Suppressor macrophage (primary cell): ENCODE measurements around the gene DNALI1.
"Not testable (repeated sequence)": the region's sequence is repeated elsewhere in the genome, so short reads cannot be mapped to it uniquely, and the experiment has no call there.

ENCODE experiments used
- DNase-seq, 4 experiments: peaks; one replicate each; pipeline ENCODE4 v3.0.0-alpha.2; 2020 to 2022
- total RNA-seq, 17 experiments: gene quantifications; one replicate each; lab custom pipeline; 2026; ENCODE audit warnings: mixed read lengths in 6 of 17, inconsistent platforms in 3 of 17; lab: John Stamatoyannopoulos, UW

DNALI1 gene
- 0 to 1.5 (median 0.05) reads per million in 17 experiments for total RNA-seq

DNA sequence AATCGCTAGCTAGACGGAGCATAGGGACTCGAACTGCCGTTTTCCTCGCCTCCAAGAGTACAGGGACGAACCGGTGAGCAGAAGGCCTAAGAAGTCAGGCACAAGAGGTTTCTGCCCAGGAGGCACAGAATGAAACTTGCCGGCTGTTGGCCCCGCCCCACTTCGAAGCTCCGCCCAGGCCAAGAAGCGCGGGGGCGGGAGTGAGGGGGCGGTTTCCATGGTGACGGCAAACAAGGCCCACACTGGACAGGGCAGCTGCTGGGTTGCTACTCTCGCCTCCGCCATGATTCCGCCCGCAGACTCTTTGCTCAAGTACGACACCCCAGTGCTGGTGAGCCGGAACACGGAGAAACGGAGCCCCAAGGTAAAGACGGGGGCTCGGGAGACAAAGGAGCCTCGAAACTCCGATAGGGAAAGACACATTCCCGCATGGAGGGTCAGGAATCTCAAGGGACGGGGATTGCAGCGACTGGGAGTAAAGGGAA, at the start of gene DNALI1:
Gene DNALI1, plus strand, starts transcription at position 229 of the 485 bp plus-strand sequence. Its CDS starts 55 bp downstream, at position 284.
- DNase-seq = peak; percentile 33 to 72 (median 54)

DNA sequence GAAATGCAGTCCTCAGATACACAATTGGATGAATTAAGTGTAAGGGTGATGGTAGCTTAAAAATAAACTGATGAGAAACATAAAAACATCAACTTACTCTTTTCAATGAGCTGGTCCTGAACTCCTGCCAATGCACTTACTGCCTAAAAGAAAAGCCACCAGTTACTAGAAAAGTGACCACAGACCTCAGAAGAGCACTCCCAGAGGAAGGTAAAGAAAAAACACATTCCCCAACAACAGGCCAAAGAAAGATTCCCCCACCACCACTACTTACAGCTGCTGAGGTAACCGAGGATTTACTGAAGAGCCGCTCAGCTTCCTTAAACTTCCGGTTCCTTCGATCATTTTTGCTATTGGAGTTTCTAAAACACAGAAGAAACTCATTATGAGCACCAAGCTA, 47.6 kb upstream of the DNALI1 start:
- no peak for DNase-seq

DNA sequence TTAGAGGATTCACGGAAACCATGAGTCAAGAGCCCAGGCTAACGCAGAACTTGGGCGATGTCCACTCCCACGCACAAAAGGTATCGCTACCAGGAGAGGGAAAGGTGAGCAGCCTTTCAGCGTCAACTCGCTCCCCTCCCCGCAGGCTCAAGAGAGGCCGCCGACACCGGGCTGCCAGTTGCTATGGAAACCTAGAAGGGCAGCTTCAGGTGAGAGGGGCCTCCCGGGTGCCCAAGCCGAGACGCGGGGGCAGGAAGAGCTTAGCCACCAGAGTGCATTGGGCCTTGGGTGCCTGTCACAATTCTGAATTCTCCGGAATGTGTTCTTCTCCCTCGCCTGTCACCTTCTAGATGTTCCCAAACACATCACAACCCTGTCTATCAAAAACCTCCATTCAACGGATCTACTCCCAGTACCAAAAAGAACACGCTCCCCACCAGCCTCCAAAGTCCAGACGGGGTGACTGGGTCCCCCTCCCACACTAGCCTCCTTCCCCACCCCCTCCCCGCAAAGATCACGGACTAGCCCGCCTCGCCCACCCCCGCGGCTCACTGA, 42.9 kb upstream of the DNALI1 start:
- DNase-seq = peak in 2 of 4 experiments; percentile 3 to 5

DNA sequence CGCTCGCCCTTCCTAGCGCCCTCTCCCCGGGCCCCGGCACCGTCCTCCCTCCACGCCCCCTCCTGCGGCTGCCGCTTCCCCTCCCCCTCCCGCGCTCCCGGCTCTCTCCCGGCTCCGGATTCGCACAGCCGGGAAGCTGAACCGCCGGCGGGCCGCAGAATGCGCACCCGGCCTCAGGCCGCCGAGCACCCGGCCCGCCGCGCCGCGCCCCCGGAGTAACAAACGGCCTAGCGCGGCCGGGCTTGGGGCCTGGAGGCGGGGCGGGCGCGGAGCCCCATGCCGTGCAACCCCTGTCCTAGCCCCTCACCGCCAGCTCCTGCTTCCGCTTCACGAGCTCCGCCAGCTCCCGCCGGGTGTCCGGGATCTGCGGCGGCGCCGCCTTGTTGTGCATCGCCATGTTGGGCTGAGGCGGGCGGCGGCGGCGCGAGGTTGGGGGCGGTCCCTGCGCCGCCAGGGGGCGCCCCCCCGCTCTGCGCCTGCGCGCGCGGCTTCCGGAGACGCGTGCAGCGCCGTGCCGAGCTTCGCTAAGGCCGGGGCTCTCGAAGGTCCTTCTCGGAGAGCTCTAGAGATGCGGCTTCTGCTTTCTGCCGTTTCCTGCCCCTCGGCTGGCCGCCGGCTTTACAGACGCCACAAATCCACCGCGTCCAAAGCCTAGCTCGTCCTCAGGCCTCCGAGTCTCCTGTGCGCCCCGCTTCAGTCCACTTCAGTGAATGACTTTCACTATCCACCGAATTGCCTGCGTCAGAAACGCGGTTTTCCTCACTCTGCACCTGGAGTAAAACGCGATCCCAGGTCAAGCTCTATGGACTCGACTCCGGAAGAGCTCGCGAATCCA, 42.2 kb upstream of the DNALI1 start, which contains the start of gene MEAF6:
Gene MEAF6, minus strand, starts transcription at position 417 of the 835 bp plus-strand sequence. Its CDS starts 20 bp downstream, at position 397.
- peak; percentile 94 to 97 (median 96) for DNase-seq

DNA sequence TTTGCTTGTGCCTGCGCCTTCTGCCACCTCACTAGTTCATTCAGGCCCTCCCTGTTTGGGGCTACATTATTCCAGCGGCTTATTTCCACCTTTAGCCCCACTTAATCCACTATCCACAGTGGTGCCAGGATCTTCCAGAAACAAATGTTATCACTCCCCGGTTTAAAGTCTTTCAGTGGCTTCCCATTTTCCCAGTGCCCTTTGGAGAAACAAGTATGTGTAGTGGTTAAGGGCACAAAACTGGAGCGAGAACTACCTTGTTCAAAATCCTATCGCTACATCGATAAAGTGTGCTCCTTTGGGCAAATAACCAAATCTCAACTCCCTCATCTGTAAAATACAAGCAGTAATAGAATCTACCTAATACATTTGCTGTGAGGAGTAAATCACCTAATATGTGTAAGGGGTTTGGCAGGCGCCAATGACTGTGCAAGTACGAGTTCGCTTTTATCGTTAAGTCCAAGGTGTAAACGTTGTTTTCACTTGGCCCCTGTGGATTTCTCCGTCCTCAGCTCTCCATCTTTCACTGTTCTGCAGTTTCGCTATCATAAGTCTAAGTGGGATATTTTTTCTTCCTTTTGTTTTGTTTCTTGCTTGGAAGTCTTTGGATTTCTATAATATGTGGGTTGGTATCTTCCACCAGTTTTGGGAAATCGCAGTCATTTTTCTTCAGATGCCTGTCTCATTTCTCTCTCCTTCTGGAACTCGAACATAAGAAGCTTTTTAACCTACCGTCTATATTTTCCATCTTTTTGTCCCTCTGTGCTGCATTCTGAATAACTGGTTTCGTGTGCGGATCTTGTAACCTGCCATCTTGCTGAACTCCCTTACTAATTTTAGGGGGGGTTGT, 41.3 kb upstream of the DNALI1 start:
- no peak for DNase-seq

DNA sequence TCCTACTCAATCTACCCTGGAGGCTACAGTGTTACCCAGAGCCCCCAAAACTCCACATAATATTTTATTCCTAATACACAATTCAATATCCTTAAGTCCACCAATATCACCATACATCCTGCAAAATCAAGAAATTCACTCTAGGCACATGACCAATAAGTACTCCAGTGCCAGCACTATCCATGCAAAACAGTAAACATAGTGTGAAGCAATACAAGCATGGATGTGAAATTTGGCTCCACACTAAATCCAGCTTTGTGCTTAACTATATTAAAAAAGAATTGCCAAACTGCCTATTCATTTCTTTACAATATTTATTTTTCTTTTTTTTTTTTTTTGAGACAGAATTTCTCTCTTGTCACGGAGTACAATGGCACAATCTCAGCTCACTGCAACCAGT, 39.2 kb upstream of the DNALI1 start:
- no peak for DNase-seq

DNA sequence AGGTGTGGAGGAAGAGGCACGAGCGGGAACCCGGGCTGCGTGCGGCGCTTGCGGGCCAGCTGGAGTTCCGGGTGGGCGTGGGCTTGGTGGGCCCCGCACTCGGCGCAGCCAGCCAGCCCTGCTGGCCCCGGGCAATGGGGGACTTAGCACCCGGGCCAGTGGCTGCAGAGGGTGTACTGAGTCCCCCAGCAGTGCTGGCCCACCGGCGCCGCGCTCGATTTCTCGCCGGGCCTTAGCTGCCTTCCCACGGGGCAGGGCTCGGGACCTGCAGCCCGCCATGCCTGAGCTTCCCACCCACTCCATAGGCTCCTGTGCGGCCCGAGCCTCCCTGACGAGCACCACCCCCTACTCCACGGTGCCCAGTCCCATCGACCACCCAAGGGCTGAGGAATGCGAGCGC, 38.5 kb upstream of the DNALI1 start:
- DNase-seq = not testable (repeated sequence)

DNA sequence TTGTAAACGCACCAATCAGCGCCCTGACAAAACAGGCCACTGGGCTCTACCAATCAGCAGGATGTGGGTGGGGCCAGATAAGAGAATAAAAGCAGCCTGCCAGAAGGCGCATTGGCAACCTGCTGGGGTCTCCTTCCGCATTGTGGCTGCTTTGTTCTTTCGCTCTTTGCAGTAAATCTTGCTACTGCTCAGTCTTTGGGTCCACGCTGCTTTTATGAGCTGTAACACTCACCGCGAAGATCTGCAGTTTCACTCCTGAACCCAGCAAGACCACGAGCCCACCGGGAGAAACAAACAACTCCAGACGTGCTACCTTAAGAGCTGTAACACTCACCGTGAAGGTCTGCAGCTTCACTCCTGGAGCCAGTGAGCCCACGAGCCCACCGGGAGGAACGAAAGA, 37.8 kb upstream of the DNALI1 start:
- DNase-seq = not testable (repeated sequence)

DNA sequence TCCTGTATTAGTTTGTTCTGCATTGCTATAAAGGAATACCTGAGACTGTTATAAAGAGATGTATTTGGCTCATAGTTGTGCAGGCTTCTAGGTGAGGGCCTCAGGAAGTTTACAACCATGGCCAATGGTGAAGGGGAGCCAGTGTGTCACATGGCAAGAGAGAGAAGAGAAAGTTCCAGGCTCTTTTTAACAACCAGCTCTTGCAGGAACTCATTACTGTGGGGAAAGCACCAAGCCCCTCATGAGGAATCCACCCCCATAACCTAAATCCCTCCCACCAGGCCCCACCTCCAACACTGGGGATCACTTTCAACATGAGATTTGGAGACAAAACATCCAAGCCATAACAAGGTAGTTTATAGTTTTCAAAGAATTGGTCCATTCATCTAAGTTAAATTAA, 37.1 kb upstream of the DNALI1 start:
- no peak for DNase-seq

DNA sequence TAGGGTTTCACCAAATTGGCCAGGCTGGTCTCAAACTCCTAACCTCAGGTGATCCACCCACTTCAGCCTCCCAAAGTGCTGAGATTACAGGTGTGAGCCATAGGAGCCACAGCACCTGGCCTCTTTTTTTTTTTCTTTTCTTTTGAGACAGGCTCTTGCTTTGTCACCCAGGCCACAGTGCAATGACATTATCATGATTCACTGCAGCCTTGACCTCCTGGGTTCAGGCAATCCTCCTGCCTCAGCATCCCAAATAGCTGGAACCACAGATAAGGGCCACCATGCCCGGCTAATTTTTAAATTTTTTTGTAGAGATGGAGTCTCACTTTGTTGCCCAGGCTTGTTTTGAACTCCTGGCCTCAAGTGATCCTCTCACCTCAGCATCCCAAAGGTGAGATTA, 26.9 kb upstream of the DNALI1 start:
- not testable (repeated sequence) for DNase-seq

DNA sequence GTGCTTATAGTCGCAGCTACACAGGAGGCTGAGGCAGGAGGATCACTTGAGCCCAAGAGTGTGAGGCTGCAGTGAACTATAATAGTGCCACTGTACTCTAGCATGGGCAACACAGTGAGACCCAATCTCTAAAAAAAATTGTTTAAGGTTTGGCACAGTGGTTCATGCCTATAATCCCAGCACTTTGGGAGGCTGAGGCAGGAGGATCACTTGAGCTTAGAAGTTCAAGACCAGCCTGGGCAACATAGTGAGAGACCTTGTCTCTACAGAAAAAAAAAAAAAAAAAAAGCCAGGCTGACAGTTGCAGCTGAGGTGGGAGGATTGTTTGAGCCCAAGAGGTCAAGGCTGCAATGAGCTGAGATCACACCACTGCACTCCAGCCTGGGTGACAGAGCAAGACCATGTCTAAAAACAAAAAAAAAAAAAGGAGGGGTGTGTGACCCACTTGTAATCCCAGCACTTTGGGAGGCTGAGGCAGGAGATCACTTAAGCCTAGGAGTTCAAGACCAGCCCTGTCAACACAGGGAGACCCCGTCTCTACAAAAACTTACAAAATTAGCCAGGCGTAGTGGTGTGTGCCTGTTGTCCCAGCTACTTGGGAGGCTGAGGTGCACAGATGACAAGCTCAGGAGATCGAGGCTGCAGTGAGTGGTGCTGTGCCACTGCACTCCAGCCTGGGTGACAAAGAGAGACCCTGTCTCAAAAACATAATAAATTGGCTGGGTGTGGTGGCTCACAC, 24.2 kb upstream of the DNALI1 start:
- DNase-seq = not testable (repeated sequence)

DNA sequence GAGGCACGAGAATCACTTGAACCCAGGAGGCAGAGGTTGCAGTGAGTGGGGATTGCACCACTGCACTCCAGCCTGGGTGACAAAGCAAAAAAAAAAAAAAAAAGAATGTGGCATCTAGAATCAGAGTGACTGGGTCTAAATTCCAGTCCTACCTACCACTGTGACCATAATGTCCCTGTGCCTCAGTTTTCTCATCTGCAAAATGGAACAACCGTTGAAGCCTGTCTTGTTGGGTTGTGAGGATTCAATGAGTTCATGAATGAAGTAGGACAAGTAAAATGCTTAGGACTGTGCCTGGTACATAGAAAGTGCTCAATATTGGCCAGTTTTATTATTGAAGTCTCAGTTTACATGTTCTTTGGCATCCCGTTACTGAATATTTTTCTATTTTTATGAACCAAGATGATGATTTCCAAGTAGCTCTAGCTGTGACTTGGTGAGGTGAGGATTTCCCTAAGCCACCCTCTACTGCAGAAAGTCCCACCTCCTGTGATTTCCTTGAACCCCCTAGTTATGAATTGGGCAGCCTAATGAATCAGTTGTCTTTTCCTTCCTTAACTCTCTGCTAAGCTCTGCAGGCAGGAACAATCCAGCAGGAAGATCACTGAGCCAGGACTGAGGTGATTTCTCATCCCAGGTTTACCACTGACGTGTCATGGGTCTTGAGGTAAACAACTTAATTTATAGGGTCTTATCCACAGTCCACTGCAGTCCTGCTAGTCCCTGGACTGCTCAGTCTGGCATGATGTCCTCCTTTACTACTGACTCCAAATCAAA, 23.2 kb upstream of the DNALI1 start:
- no peak for DNase-seq

DNA sequence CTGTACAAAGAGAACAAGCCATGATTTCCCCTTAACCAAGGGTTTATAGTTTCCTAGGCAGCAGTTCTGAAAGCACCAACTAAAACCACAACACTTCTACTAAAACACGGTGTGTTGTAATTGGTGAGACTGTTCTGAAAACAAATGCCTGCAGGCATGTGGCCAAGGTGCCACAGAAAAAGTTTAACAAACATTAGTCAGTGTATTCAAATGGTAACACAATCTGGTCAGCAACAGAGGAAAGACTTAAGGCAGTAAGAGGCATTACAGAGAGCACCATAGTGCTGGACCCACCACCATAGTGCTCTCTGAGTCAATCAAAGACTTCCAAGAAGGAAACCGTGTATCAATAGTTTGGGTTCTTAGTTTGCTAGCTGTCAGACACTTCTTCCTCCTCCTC, 19.4 kb upstream of the DNALI1 start:
- no peak for DNase-seq

DNA sequence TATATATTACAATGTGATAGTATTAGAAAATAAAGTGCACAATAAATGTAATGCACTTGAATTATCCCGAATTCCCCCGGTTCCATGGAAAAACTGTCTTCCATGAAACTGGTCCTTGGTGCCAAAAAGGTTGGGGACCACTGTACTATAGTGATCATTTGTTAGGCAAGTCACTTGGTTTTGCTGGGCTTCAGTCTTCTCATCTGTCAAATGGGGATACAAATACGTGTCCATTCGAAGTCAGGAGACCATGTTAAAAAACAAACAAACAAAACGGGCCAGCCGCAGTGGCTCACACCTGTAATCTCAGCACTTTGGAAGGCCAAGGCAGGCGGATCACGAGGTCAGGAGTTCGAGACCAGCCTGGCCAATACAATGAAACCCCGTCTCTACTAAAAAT, 17.6 kb upstream of the DNALI1 start:
- not testable (repeated sequence) for DNase-seq

DNA sequence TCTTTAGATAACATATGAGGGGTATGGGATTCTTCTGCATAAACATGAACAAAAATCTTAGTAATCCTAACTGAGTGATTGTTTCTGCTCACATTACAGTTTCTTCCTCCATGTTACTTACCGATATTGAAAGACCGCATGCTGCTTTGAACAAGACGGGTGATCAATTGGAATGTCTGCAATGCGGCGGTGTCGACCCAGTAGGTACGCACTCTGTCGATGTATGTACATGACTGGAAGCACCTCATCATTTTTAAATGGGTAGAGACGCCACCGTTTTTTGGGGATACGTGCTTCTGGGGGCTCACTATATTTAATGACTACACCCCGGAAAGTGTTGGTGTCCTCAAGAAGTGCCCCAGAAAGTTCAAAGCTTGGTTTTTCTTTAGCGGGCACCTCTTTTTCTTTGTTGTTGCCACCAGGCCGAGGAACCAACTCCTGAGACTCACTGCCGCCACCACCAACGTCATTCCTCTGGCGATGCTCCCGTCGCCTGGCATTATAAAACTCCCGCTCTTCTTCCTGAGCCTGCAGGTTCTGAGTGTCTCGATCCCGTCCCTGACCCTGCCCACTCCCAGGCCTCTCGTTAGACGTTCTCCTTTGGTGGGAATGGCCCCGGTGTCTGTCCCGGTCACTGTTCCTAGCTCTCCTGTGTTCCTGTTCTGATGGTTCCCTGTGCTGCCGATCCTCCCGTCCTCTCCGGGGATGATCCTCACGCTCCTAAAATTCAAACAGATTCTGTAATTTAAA, 16.5 kb upstream of the DNALI1 start:
- no peak for DNase-seq

DNA sequence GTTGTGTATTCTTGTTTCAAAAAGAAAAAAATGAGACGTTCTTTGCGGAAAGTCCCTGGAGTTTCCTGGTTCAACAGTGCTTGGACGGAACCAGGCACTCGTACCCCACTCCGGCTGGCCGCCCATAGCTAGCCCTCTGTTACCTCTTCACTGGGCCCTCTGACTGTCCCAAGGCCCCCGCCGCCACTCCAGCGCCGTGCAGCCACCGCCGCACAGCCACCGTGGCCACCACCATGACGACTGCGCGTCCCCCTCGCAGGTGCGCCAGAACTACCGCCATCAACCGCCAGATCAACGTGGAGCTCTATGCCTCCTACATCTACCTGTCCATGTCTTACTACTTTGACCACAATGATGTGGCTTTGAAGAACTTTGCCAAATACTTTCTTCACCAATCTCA, 12.2 kb upstream of the DNALI1 start:
- DNase-seq = no peak

DNA sequence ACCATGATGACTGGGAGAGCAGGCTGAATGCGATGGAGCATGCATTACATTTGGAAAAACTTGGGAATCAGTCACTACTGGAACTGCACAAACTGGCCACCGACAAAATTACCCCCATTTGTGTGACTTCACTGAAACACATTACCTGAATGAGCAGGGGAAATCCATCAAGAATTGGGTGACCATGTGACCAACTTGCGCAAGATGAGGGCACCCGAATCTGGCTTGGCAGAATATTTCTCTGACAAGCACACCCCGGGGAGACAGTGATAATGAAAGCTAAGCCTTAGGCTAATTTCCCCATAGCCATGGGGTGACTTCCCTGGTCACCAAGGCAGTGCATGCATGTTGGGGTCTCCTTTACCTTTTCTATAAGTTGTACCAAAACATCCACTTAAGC, 11.7 kb upstream of the DNALI1 start:
- no peak for DNase-seq

DNA sequence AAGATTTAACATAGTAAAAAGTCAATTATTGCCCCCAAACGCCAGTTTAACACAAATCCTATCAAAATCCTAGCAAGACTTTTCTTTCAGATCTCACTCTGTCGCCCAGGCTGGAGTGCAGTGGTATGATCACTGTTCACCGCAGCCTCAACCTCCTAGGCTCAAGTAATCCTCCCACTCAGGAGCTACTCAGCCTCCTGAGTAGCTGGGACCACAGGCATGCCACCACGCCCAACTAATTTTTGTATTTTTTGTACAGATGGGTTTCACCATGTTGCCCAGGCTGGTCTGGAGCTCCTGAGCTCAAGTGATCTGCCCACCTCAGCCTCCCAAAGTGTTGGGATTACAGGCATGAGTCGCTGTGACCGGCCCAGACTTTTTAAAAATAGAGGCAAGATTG, 7.4 kb upstream of the DNALI1 start:
- no peak for DNase-seq

DNA sequence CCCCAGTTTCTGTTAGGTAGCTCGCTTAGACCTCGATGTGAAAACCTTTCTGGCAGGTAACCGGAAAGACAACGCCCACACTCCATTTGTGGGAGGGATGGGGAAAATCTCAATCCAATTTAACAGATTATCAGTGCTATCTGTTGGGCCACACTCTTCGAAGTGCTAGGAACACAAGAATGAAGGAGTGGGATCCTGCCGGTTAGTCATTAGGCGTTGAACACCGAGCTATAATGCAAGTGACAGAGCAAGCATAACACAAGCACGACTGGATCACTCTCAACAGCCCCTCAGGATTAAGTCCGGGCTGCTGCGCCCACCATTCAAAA, 3.2 kb upstream of the DNALI1 start:
- peak in 1 of 4 experiments; percentile 3 for DNase-seq

DNA sequence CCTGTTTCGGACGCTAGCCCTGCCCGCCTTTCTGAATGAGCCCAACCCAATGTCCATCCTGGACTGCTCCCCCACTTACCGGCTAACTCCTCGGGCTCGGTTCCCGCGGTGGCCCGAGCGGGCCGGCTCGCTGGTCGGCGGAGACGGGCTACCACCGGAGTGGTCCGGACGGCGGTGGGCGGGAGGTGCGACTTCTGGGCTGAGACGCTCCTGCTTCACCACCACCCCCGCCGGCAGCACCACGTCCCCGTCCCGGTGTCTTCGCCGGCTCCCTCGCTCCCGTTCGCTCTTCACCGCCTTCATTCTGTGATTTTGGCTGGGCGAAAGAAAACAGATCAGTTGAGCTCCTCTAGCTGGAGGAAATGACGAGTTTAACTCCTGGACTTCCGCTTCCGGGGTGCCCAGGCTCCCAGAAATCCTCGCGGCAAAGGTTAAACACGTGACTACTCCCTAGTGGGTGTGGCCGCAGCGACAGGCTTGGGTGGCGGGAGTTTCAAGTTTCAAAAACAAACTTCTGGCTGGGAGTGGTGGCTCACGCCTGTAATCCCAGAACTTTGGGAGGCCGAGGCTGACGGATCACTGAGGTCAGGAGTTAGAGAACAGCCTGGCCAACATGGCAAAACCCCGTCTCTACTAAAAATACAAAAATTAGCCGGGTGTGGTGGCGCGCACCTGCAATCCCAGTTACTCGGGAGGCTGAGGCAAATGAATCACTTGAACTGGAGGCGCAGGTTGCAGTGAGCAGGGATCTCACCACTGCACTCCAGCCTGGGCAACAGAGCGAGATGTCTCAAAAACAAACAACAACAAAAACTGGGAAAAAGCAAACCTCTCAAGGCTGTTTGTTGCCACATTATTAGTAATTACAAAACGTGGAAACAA, 2.6 kb upstream of the DNALI1 start, which contains the start of gene SNIP1:
Gene SNIP1, minus strand, starts transcription at position 367 of the 882 bp plus-strand sequence. Its CDS starts 64 bp downstream, at position 303.
- DNase-seq = peak; percentile 94 to 97 (median 96)
